Neutrophil (primary cell): ENCODE data around the gene FIGN.

Experiments used
- H3K27ac ChIP-seq: fragments of 200-600 bp; sonication (generic); 2 replicates; pipeline ENCODE4 v1.5.1; 2016; ENCODE audit warnings: mild to moderate bottlenecking, moderate library complexity
- H3K27me3 ChIP-seq: fragments of 200-600 bp; sonication (generic); 2 replicates; pipeline ENCODE4 v1.6.0; 2016; ENCODE audit warnings: mild to moderate bottlenecking
- H3K36me3 ChIP-seq: fragments of 200-600 bp; sonication (generic); 2 replicates; pipeline ENCODE4 v1.5.1; 2017
- H3K4me1 ChIP-seq, 2 experiments: fragments of 200-600 bp in 1 of 2; sonication (generic) in 1 of 2; 1 replicate in 1 of 2; 2 replicates in 1 of 2; pipeline versions ENCODE4 v1.5.1 to v1.6.1; 2013 to 2016; ENCODE audit warnings: low read depth in 1 of 2, low read length in 1 of 2, mild to moderate bottlenecking in 1 of 2, moderate library complexity in 1 of 2; ENCODE audit not compliant: control insufficient read depth in 1 of 2, insufficient read depth in 1 of 2
- H3K4me3 ChIP-seq, 2 experiments: fragments of 200-600 bp in 1 of 2; sonication (generic) in 1 of 2; 1 replicate in 1 of 2; 2 replicates in 1 of 2; pipeline ENCODE4 v1.5.1; 2013 to 2016; ENCODE audit warnings: low read depth in 1 of 2, low read length in 1 of 2, mild to moderate bottlenecking in 1 of 2, moderate library complexity in 1 of 2
- H3K9me3 ChIP-seq: fragments of 200-600 bp; sonication (generic); 2 replicates; pipeline ENCODE4 v1.5.1; 2016
- CTCF ChIP-seq: fragments of 200-600 bp; sonication (generic); IDR thresholded peaks from 2 replicates; pipeline ENCODE4 v1.5.1; 2016; ENCODE audit warnings: antibody characterized with exemption

FIGN gene

GRCh38 chr2:163646687-163647086 is 89.1 kb downstream of the FIGN start:
- H3K4me3 ChIP-seq = no peak overlapping the region
- H3K27me3 ChIP-seq = no peaks in the 10 kb centered on the region
- H3K4me1 ChIP-seq = no peaks in the 10 kb centered on the region
- H3K9me3 ChIP-seq = no peaks in the 10 kb centered on the region
- no peaks in the 10 kb centered on the region for H3K36me3 ChIP-seq
- H3K27ac ChIP-seq = no peak overlapping the region
- TF ChIP-seq CTCF = no peak

GRCh38 chr2:163644238-163644637 is 91.6 kb downstream of the FIGN start:
- Histone ChIP-seq H3K36me3 (no peaks in the 10 kb centered on the region), H3K27ac (no peak overlapping the region), H3K4me1 (no peaks in the 10 kb centered on the region), H3K4me3 (no peak overlapping the region), H3K27me3 (no peaks in the 10 kb centered on the region), H3K9me3 (no peaks in the 10 kb centered on the region)
- no peak for TF ChIP-seq CTCF

- no peaks in the 10 kb centered on the region for H3K36me3 ChIP-seq
- no peaks in the 10 kb centered on the region for H3K4me1 ChIP-seq
- no peak overlapping the region for H3K4me3 ChIP-seq
- H3K9me3 ChIP-seq = no peaks in the 10 kb centered on the region
- no peak overlapping the region for H3K27ac ChIP-seq
- no peaks in the 10 kb centered on the region for H3K27me3 ChIP-seq
- TF ChIP-seq CTCF = no peak
These were observed 93.8 kb downstream of the FIGN start for GRCh38 chr2:163641986-163642385.

DNA sequence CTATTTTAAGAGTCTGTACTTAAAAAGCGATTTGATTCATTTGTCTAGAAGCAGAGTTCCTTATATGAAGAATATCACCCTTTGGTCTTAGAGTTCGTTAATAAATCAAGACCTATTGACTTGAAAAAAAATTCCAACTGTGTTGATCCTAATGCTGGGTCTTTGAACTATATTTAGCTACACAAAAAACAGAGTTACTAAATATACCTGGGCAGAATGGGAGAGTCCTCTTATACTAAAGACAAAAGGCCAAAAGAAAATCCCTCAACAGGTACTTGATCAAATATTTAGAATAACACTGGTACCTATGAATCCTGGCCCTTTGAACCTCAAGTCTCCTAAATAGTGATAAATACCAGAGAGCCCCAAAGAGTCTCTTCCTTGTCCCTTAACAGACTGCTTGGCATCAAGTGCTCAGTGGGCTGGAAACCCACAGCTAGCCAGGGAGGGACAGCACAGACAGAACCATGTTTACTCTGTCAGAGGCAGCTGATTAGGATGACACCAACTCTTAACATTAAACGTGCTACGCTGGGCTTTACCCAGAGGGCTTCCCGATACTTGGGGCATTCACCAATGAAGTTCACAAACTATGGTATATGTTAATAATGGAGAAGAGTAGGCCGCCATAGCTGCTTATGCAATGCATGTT is 95.1 kb downstream of the FIGN start:
- Histone ChIP-seq H3K9me3 (no peaks in the 10 kb centered on the region), H3K4me1 (no peaks in the 10 kb centered on the region), H3K27ac (no peak overlapping the region), H3K36me3 (no peaks in the 10 kb centered on the region), H3K4me3 (no peak overlapping the region), H3K27me3 (no peaks in the 10 kb centered on the region)
- no peak for TF ChIP-seq CTCF

- no peaks in the 10 kb centered on the region for H3K4me1 ChIP-seq
- H3K36me3 ChIP-seq = no peaks in the 10 kb centered on the region
- no peaks in the 10 kb centered on the region for H3K27me3 ChIP-seq
- H3K9me3 ChIP-seq = no peaks in the 10 kb centered on the region
- TF ChIP-seq CTCF = no peak
- no peak overlapping the region for H3K4me3 ChIP-seq
- H3K27ac ChIP-seq = no peak overlapping the region
These were observed 97.9 kb downstream of the FIGN start for GRCh38 chr2:163637871-163638270.
